ENCODE results near the gene NSMF. TPM values are rescaled to one million over a fixed set of nuclear protein-coding genes. Genes with fewer than 3 reads are reported as not detected.

The NSMF gene
- total RNA-seq, 1 donor = 23.7 TPM

DNA sequence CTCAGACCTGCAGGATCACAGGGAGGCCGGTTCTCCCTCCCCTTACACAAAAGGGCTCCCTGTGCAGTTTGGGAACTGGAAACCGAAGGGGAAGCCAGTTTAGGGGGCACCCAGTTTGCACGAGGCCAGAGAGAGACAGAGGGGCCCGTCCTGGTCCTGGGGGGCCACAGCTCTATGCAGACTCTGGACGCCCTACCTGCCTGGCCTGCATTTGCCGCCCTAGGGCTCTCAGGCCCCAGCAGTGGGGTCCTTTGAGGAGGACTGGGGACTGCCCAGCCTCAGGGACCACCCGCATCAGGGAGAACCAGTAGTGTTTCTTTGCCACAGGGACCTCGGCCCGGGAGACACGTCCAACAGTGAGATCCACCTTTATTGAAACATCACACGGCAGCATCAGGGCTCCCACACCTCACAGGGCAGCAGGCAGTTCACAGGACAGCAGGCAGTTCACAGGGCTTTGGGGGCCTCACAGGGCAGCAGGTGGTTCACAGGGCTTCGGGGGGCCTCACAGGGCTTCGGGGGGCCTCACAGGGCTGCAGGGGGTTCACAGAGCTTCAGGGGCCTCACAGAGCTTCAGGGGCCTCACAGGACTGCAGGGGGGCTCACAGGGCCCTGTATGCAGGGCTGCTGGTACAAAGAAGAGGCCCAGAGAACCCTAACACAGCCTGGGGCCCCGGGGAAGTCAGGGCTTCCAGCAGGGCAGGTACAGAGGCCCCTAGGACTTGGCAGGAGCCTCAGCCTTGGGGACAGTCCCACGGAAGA, 648 bp upstream of the NSMF start:
- no peaks in the 10 kb centered on the region for H3K27me3 ChIP-seq (ENCODE audit: insufficient read depth, low read length)
- peak overlapping the region; percentile 42 for H3K4me3 ChIP-seq (ENCODE audit: low read length)
- peaks cover 54% of the 10 kb centered on the region for H3K4me1 ChIP-seq (ENCODE audit: insufficient read depth, low read length)
- no peaks in the 10 kb centered on the region for H3K9me3 ChIP-seq (ENCODE audit: low read depth, low read length)

DNA sequence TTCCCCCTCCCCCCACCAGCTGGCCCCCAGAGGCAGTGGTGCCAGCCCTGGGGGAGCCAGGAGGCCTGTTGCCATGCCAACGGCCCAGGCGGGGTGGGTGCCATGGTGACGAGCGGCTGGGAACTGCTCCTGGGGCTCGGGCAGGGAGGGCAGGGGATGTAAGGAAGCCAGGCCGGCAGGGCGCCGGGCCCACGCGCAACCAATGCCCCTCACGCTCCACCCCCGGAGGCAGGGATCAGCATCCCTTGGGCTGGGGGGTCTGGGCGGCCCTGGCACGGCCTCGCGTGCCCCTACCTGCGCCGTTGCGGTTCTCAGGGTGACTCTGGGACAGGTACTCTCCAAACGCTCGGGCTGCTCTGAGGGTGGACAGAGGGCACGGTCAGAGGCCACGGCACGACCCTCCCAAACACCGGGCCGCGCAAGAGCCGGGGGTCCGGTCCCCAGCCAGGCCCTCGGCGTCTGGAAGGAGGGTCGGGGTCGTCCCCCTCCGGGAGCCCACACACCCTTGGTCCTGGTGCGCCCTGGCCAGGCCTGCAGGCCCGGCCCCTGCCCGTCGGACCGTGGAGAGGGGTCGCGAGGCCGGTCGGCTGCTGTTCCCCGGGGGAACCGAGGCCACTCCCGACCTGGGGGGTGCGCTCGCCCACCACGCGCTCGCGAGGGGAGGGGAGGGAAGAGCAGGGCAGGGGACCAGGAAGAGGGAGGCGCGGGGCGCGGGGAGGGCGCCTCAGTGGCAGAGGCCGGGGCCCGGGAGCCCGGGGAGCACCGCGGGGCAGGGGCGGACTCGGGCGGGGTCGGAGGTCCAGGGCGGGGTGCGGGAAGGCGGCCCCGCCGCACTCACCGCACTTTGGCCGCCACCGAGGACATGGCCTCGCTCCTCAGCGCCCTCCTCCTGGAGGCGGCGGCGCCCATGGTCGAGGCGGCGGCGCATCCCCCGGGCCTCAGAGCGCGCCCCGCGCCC, 661 bp downstream of the NSMF start:
- H3K4me3 ChIP-seq (ENCODE audit: low read length) = peak overlapping the region; percentile 42
- H3K4me1 ChIP-seq (ENCODE audit: insufficient read depth, low read length) = peaks cover 63% of the 10 kb centered on the region
- no peaks in the 10 kb centered on the region for H3K9me3 ChIP-seq (ENCODE audit: low read depth, low read length)
- H3K27me3 ChIP-seq (ENCODE audit: insufficient read depth, low read length) = no peaks in the 10 kb centered on the region

DNA sequence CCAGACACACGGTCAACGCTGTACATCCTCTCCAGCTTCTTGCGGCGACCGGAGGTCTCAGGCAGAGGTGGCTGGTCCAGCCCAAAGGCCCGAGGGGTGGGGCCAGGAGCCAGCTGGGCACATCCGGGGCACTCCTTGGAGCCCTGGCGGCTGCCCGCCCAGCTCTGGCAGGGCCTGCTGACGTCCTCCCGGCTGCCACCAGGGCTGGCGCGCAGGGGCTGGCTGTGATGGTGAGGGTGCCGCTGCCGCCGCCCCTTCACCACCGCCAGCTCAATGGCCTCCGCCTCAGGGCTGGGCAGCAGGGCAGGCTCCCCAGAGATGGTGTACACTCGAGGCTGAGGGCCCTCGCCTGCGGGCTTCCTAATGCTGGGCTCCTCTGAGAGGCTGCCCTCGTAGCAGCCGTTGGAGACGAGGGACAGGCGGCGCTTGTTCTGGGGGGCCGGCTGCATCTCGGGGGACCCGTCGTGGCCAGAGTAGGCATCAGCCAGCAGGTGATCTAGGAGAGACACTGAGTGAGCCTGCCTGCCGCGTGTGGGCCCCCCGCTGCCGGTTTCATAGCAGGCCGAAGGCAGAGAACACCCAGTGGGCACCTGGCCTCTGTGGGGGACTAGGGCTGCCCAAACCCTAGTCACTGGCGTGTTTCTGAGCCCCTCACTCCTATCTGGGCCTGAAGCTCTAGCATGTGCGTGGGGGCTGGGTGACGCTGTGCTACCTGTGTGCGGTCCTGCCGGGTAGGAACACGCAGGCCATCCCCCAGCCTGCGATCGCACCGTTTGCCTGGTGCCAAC, 1.5 kb downstream of the NSMF start:
- Histone ChIP-seq H3K4me1 (ENCODE audit: insufficient read depth, low read length) (peaks cover 67% of the 10 kb centered on the region), H3K9me3 (ENCODE audit: low read depth, low read length) (no peaks in the 10 kb centered on the region), H3K27me3 (ENCODE audit: insufficient read depth, low read length) (no peaks in the 10 kb centered on the region), H3K4me3 (ENCODE audit: low read length) (no peak overlapping the region)

- no peak overlapping the region for H3K4me3 ChIP-seq (ENCODE audit: low read length)
- peaks cover 67% of the 10 kb centered on the region for H3K4me1 ChIP-seq (ENCODE audit: insufficient read depth, low read length)
- no peaks in the 10 kb centered on the region for H3K9me3 ChIP-seq (ENCODE audit: low read depth, low read length)
- H3K27me3 ChIP-seq (ENCODE audit: insufficient read depth, low read length) = no peaks in the 10 kb centered on the region
Observed at GRCh38 chr9:137456864-137457405, 2.2 kb downstream of the NSMF start.

DNA sequence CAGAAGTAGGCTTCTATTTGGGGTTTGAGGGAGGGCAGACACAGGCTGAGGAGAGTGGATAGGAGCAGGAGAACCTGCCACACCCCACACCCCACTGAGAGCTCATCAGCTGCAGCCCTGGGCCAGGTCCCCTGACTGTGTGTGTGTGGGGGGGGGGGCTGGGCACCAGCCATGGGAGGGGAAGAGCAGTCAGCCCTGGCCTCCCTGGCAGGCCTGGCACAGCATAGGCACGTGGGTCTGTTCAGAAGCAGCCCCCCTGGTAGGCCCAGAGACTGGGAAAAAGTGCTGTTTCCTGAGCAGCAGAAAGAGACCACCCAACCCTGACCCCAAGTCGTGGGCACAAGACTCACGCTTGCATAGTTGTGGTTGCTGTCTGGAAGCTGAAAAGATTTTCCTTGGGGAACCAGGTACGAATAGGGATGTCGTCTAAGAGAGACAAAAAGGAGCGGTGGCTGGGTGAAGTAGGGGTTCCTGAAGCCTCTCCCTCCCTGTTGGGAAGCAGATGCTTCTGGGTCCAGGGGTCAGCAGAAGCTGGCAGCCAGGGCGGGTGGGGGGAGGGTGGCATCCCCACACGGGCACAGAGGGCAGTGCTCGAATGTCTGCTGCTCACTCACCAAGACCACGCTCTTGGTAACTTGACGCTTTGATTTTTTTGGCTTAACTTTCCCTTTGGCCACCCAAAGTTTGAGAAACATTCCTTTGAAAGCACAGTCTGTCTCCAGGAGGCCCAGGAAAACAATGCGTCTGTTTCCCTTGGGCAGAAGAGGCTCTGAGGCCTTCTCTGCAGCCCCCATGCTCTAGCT, 2.9 kb downstream of the NSMF start:
- peaks cover 61% of the 10 kb centered on the region for H3K4me1 ChIP-seq (ENCODE audit: insufficient read depth, low read length)
- no peak overlapping the region for H3K4me3 ChIP-seq (ENCODE audit: low read length)
- no peaks in the 10 kb centered on the region for H3K27me3 ChIP-seq (ENCODE audit: insufficient read depth, low read length)
- no peaks in the 10 kb centered on the region for H3K9me3 ChIP-seq (ENCODE audit: low read depth, low read length)

DNA sequence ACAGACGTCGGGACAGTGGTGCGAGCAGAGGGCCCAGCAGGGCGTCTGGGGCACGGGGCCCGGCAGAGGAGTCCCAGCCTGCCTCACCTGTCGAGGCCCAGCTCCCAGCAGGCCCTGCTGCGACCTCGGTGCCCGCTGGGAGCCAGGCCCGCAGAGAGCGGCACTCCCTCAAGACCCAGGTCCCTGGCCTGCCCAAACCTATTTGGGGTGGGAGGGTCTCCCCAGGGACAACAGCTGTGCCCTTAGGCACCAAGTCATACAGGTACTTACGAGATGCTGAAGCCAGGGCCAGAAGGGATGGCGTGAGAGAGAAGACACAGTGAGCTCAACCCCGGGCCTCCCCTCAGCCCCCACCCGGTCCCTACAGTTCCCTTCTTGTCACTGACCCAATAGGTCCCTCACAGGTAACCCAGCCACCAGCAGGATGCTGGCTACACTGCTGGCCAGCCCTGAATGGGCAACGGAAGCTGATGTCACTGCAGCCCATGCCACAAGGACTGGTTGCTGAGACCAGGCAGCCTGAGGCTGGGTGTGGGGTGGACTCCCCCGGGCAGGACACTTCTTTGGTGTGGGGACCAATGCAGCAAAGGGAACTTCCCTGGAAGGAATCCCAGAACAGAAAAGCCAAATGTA, 3.7 kb downstream of the NSMF start:
- Histone ChIP-seq H3K4me3 (ENCODE audit: low read length) (no peak overlapping the region), H3K27me3 (ENCODE audit: insufficient read depth, low read length) (no peaks in the 10 kb centered on the region), H3K9me3 (ENCODE audit: low read depth, low read length) (no peaks in the 10 kb centered on the region), H3K4me1 (ENCODE audit: insufficient read depth, low read length) (peaks cover 53% of the 10 kb centered on the region)

DNA sequence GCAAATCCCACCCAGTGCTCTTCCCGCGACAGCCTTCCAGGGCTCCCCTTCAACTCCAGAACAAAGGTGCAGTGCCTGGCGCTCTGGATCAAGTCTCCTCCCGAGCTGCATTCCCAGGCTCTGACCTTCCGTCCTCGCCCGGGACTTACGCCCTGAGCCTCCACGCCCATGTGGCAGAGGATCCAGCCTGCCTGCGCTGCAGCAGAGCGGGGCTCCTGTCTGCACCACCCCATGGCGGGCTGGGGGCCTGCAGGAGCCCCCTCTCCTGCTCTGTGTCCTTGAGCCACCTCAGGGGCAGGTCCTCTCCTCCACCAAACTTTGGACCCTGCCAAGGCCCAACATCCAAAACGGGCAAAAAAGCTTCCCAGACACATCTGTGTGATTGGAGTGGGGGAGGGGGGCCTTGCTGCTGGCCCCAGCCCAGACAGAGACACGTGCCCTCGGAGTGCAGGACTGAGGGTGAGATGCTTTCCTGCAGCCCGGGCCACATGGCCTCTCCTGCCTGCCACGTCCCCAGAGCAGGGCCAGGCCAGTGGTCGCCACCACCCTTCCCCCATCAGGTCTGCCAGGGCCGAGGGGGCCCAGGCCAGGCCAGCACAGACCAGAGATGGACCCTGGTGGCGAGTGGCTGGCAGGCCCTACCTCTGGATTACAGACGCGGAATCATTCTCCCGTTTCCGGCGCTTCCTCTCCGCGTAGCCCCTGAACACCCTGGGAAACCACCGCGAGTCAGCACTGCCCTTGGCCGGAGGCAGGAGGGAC, 4.4 kb downstream of the NSMF start:
- Histone ChIP-seq H3K27me3 (ENCODE audit: insufficient read depth, low read length) (no peaks in the 10 kb centered on the region), H3K4me3 (ENCODE audit: low read length) (peak overlapping the region; percentile 40), H3K4me1 (ENCODE audit: insufficient read depth, low read length) (peaks cover 52% of the 10 kb centered on the region), H3K9me3 (ENCODE audit: low read depth, low read length) (no peaks in the 10 kb centered on the region)

DNA sequence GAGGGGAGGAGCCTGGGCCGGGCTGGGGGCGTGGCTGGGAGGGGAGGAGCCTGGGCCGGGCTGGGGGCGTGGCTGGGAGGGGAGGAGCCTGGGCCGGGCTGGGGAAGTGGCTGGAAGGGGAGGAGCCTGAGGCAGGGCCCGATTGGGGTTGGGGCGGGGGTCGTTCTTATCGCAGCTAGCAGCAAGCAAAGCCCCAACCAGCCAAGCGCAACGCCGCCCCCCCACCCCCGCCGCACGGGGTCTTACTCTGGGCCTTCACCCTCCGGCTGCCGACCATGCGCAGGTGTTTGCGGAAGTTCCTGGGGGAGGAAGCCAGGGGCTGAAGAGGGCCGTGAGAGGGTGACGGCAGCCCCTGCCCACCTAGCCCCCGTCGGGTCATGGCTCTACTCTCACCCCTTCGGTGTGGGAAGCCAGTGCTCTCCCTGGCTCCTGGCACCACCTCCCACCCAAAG, 5.0 kb downstream of the NSMF start:
- Histone ChIP-seq H3K4me1 (ENCODE audit: insufficient read depth, low read length) (peaks cover 47% of the 10 kb centered on the region), H3K27me3 (ENCODE audit: insufficient read depth, low read length) (no peaks in the 10 kb centered on the region), H3K9me3 (ENCODE audit: low read depth, low read length) (no peaks in the 10 kb centered on the region), H3K4me3 (ENCODE audit: low read length) (peak overlapping the region; percentile 40)

- Histone ChIP-seq H3K4me1 (ENCODE audit: insufficient read depth, low read length) (peaks cover 46% of the 10 kb centered on the region), H3K4me3 (ENCODE audit: low read length) (no peak overlapping the region), H3K9me3 (ENCODE audit: low read depth, low read length) (no peaks in the 10 kb centered on the region), H3K27me3 (ENCODE audit: insufficient read depth, low read length) (no peaks in the 10 kb centered on the region)
Observed at GRCh38 chr9:137453643-137454081, 5.5 kb downstream of the NSMF start.

GRCh38 chr9:137452761-137453642, 6.1 kb downstream of the NSMF start:
- peaks cover 39% of the 10 kb centered on the region for H3K4me1 ChIP-seq (ENCODE audit: insufficient read depth, low read length)
- no peak overlapping the region for H3K4me3 ChIP-seq (ENCODE audit: low read length)
- H3K9me3 ChIP-seq (ENCODE audit: low read depth, low read length) = no peaks in the 10 kb centered on the region
- H3K27me3 ChIP-seq (ENCODE audit: insufficient read depth, low read length) = no peaks in the 10 kb centered on the region

GRCh38 chr9:137452006-137452760, 7.0 kb downstream of the NSMF start:
- Histone ChIP-seq H3K27me3 (ENCODE audit: insufficient read depth, low read length) (no peaks in the 10 kb centered on the region), H3K9me3 (ENCODE audit: low read depth, low read length) (no peaks in the 10 kb centered on the region), H3K4me1 (ENCODE audit: insufficient read depth, low read length) (peaks cover 40% of the 10 kb centered on the region), H3K4me3 (ENCODE audit: low read length) (no peak overlapping the region)

Measured in mononuclear cell (primary cell).